Effector CD4-positive, alpha-beta T cell (primary cell): ENCODE data around the gene TCF19.

Source experiments
- DNase-seq: peaks from one replicate; pipeline ENCODE4 v3.0.0-alpha.2; 2020
- total RNA-seq: gene quantifications from one replicate; lab custom pipeline; 2026; lab: John Stamatoyannopoulos, UW

Gene TCF19, protein sequence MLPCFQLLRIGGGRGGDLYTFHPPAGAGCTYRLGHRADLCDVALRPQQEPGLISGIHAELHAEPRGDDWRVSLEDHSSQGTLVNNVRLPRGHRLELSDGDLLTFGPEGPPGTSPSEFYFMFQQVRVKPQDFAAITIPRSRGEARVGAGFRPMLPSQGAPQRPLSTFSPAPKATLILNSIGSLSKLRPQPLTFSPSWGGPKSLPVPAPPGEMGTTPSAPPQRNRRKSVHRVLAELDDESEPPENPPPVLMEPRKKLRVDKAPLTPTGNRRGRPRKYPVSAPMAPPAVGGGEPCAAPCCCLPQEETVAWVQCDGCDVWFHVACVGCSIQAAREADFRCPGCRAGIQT
- 10.3 reads per million, percentile 32 among the genes with 10 or more reads in this experiment for total RNA-seq

DNA sequence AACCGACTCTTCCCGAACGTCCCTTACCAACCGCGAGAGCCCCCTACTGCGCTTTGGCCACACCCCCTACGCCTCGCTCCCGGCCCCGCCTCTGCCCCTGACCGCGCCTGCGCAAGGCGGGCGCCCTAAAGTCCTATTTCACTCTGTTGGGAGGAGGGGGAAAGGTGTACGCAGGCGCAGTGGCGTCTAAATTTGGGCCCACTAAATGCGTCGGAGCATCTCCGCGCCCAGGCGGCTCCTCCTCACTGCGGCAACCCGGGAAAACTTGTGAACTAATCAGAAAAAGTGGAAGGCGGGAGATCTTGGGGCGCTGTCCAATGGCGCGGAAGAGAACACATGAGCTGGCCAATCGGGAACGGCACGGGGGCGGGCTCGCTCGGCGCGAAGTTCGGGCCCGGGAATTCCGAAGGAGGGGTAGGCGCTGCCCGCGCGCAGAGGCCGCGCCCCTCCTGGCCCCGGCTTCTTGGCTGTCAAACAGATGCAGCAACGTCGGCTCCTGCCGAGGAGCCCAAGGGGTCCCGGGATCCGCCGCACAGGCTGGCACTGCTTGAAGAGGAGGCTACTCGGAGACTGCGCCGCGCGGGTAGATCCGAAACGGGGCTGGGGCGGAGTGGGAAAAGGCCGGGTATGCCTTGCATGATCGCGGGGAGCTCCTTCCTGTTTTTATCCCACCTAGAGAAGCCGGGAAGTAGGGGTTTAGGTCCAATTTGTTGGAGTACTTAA is at the start of gene TCF19:
TCF19 (plus strand) TSS at position 450 of the 723 bp plus-strand sequence. CDS start 881 bp downstream, outside the sequence.
- peak; percentile 99 for DNase-seq

DNA sequence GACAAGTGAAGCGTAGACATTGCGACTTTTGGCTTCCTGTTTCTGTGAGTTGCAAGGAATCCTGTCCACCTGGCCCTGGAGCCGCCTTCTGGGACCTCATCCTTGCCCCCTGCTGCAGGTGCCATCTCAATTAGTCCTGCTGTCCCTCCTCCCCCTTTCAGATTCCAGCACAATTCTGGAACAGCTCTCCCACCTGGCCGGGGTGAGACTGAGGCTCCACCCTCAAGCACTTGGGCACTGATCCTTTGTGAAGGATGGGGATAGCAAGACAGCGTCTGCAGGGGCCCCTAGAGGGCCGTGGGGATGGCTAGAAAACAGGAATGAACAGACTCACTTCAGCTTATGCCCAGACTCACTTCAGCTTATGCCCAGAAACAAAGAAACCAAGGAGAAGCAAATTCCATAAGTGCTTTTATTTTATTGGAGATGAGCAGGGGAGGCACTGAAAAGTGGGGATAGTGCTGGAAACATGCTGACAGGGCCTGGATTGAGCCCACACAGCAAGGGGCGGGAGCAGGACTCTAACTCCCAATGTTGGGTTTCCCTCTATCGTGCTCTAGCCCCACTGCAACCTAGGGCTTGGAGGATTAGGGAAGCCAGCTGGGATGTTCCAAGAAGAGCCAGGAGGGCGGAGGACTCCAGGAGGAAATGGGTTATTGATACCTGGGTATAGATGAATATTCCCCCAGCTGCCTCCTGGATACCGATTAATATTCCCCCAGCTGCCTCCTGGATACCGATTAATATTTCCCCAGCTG is 47.4 kb upstream of the TCF19 start:
- no peak for DNase-seq

DNA sequence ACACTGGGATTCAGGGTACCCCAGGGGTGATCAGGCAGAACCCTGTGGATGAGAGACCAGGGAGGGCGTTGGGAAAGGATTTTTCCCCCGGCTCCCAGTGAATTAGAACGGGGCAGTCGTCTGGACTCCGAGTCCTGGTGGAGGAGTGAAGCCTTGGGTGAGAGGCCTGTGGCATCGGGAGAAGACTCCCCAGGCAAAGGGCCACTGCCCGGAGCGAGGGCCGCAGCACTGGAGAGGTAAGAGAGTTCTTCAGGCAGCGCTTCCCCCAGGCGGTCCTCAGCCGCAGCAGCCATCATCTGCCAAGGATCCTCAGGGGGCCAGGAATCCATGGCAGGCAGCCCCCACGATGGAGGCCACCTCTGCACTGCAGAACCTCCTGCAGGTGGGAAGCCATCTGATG is 46.7 kb upstream of the TCF19 start:
- DNase-seq = no peak

DNA sequence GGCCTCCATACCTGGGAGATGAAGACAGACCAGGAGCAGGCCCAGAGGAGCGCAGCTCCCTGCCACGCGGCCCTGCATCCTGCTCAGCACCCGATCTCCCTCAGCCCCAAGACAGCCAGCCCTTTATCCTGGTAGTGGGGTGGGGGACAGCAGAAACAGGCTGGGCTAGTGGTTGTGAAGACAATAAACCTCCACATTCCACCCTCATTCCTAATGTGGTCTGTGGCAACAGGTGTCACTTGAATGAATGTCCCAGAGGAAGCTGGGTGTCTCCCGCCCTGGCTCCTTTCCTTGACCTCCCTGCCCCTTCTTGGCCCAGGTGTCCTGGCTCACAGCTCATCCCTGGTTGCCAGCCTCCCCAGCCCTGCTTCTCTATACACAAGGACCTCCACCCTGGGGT is 45.9 kb upstream of the TCF19 start, which contains the start of gene C6orf15:
C6orf15 (minus strand) TSS at position 98 of the 400 bp plus-strand sequence; CDS start at position 78, 20 bp downstream.
- no peak for DNase-seq

DNA sequence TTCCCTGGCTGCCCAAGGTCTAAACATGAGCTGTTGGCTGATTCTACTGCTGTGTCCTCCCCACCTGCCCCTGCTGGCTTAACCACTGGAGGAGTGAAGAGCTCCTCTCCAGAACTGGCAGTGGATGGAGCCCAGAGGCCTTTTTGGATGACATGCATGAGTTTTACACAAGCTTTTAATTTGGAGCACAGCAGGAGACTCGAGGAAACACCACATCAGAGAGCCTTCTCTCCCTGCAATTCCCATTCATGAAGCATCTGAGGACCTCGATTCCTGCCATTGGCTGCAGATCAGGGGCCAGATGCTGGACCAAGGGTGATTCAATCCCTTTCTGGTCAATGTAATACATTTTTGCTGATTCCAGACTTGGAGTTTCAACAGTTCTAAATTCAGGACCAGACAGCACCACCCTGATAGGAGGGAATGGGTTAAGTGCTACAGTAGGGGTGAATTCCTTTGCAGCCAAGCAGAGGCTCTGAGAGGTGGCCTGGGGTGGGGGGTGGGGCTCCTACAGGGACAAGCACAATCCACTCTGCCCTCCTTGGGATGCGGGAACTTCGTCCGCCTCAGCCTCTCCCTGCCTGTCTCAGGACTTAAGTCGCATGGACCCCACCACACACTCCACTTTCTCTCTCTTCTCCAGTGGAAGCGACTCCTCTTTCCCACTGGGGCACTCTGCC is 44.4 kb upstream of the TCF19 start:
- no peak for DNase-seq

DNA sequence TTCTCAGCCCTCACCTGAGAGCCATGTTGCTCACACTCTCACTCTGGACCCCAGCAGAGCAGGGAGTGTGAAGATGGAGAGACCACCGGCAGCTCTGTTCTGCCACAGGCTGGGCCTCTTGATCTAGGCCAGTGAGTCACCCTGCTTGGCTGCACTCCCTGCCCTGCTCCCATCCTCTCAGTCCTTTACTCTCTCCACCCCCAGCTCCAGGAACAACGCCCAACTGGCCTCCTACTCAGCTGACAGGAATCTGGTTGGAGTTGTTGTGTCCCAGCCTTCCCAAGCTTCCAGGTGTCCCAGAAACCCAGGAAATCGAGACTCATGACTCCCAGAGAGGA is 43.9 kb upstream of the TCF19 start, which contains the start of gene PSORS1C1:
PSORS1C1 (plus strand) TSS at position 260 of the 338 bp plus-strand sequence. CDS start 14,833 bp downstream, outside the sequence.
- no peak for DNase-seq

DNA sequence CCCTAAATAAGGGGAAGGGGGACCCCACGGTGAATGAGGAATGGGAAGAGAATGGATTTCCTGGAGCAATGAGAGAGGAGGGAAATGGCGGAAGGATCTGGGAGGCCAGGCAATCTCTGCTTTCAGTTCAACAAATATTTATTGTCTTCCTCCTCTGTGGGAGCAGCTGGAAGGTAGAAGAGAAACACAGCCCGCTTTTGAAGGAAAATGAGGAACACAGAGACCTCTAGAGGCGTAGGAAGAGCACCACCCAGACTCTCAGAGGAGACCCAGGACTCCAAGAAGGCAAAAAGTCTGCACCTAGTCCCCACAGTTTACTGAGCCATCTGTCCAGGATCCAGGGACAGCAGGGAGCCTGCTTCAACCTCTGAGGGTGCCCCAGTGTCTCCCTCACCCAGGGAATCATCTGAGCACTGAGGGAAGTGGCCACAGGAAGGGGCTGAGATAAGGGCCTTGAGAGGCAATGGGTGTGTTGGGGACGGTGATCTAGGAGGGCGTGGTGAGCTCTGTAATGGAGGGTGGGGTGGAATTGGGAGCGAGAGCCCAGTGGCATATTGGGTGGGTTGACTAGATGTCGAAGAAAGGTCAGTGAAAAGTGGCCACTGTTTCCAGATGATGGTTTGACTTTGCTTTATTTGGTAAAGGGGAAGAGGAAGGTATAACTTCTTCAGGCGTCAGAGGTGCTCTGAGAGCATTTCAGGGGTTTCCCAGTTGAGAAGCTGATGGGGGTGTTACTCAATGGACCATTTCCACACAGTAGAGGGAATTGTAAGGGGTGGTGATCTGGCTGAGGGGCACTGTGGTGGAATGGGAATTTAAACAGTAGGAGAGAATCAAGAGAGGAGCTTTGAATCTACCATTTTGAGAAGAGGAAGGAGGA is 43.2 kb upstream of the TCF19 start:
- no peak for DNase-seq

DNA sequence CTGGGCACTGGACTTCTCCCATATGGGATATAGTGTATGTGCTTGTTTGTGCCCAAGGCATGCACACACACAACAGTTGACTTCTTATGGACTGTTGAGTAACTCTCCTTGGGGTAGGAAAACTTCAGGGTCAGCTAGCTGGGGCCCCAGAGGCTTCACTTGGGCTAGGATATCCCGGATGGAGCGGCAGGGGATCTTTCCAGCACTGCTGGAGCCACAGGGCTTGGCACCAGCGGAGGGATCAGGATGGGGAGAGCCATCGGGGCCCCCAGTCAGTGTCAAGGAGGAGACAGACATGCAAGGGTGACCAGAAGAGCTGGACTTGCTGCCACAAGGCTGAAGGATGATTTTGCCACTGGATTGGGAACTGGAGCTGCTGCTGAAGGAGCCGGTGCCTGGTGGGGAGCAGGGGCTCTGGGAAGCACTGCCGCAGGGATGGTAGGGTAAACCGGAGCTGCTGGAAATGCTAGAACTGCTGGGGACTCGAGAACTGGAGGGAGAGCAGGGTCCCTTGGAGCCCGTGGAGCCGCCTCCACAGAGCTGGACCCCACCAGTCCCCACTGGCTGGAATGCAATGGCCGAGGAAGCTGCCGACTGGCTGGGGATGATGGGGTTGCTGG is 42.3 kb upstream of the TCF19 start:
- no peak for DNase-seq

DNA sequence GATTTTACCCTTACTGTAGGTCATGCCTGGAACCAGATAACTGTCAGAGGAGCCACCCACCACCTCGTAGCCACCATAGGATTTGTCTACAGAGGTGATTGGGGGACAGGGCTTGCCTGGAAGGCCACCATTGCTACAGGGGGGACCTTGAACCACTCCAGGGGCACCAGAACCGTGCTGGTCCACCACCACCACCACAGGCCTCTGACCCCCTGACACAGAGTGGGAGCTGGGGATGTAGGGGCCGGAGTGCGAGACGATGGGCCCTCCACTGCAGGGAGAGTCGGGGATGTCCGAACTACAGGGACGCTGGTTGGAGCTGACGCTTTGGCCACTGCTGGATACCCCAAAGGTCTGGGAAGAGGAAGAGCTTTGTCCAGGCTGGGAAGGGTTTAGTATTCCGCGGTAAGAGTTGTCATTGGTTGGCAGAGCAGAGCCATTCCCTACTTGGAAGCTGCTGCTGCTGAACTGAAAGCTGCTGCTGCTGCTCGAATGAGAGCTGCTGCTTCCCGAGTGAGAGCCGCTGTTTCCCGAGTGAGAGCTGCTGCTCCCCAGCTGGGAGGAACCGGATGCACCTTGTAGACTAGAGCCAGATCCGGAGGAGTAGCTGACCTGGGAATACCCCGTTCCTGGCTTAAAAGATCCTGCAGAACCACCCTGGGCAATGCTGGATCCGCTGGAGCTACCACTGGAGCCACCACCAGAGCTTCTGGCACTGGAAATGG is 41.6 kb upstream of the TCF19 start:
- no peak for DNase-seq

DNA sequence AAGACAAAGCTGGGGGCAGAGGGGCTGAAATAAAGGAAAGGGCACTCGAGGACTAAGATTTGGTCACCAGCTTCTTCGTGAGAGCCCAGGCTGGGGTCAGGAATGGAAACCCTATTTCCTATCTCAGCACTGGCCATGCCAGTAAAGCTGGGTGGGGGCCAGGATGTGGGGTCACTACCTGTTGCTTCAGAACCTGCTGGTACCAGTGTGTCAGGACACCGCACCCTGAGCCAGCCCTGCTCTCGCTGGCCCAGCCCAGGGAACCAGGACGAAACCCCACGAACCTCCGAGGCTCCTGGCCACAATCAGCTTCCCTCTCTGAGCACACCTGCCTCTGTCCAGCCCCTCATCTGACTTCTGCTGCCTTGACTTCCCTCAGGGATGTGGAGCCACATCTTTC is 40.2 kb upstream of the TCF19 start:
- no peak for DNase-seq

DNA sequence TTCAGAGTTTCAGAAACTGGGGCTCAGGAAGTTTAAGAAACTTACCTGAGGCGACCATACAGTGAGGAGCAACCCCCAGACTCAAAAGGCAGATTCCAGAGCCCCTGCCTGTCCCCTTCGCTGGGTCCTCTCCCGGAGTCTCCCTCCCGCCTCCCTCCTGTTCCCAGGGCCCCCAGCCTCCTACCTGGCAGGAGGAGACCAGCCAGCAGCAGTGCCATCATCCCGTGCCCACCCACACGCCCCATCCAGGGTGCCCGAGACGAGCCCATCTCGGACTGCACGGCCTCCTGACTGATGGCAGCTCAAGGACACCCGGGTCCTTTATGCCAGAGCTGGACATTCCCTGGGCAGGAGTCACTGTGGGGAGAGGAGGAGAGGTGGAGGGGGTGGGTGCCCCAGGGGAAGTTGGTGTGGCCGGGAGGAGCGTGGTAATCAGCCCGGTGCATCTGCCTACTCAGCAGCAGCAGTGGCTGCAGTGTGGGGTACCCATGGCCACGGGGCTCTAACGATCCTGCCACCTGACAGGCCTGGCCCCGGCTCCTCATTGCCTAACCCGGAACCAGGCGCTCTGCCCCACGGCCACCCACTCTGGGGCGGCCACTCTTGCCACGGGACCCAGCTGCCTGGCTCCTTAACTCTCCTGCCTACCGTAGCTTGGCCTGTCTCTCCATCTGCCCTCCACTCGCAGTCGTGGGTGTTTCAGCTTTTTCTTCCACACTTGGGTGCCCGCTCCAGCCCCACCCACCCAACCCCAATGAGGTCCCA is 38.1 kb upstream of the TCF19 start, which contains the start of gene CDSN:
CDSN (minus strand) TSS at position 296 of the 765 bp plus-strand sequence; CDS start at position 269, 27 bp downstream.
- DNase-seq = no peak

DNA sequence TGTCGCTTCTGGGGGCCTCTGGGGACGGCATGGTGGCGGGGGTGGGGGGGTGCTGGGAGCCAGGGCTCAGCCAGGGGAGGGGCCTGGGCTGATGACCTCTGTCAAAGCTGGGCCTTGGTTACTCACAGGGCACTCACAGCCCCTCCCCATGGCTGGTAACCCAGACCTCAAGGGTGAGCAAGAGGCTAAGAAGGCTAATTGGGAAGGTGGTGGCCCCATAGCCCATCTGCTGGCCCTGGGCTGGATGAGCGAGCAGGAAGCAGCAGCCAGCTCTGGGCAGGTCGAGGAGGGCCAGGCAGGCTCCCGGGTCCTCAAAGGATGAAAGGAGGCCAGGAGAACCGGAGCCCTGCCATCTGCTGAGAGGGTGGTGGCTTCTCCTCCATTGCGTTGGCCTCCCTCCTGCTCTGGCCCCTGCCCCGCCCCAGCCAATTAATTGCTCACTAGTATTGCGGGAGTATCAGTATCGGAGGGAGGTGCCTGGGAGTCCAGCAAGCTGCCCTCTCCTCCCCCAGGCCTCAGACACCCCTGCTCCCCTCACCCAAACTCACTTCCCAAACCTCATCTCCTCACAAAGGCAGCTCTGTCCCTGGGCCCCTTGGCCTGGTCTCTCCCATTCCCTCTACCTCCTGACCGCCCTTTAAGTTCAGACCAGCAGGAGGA is 37.1 kb upstream of the TCF19 start:
- no peak for DNase-seq

DNA sequence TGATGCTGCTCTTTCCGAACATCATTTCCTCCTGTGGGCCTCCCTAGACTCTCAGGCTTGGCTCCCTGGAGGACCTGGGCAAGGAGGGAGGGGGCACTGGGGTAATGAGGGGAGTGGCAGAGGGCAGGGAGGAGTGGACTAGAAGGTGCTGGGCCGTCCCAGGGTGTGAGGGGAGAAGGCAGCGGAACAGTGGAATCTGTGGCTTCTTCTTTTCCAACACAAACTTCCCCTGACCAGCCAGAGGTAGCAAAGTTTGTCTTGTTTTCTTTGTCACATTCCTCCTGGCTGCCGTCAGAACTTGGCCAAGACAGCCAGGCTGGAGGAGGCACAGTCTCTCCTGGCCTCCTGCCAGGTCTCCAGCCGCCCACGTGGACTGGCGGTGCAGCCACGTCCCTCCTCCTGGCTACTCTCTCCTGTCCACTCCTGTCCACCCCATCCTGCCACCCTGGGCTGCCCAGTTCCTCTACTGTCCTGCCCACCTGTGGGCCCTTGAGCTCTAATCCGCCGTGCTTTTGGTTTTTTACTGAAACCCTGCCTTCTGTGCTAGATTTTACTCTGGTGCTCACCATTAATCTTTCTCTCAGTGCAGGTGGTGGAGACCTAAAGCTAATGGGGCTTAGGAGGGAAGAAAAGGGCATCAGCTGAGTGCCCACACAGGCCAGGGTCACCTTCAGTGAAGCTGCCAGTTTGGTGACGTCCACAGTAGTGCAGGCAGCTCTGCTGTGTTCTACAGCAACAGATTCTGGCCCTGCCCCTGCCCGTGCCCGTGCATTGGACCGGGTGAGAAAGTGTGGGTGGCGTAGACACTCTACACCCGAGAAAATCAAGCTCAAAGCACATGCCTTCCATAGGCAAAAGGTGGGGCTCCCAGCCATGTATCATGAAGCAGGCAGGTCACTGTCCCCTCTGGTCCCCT is 35.3 kb upstream of the TCF19 start:
- no peak for DNase-seq

DNA sequence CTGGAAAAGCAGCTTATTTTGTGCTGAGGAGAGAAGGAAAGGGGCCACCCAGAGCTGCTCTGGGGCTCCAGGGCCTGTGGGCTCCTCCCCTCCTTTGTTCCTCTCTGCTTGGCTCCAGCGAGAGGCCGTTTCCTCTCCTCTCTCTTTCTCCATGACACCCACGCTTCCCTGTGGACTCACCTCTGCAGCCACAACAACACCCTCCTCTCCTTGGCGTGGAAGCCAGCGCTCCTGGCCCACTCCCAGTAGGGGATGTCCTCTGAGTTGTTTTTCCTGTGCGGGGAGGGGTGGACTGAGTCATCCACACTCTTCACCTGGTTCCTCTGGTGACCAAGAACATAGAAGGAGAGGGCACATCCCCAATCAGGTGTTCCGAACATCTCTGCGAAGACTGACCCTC is 33.2 kb upstream of the TCF19 start:
- DNase-seq = no peak

DNA sequence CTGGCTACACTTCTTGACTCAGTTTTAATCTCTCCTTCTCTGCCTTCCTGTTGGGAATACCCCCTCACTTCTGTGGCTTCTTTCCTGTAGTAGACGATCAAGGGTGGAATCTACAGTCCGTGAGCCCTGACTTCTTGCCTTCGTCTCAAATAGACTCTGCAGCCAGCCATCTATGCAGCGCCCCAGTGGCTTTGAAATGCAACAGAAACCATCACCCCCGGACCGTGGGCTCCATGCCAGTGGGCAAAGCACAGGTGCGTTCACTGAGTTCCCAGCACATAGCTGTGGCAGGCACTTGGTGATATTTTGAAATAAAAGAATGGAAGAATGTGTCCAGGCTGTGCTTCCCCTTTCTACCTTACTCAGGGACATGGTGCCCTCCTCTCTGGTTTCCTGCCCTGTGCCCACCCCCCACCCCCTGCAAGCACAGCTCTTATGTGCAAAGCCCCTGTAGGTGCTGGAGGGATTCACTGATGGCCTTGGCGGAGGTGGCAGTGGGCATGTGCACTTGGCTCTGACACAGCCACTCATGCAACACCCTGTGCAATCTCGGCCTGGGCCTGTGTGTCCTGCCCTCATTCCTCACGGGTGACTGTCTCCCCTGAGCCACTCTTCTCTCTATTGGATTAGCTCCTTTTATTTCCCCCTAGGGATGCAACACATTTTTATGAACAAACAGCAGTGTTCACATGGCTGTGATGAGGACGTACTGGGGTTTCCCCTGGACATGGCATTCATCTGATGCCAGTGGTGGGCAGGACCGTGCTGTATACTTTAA is 32.6 kb upstream of the TCF19 start:
- DNase-seq = no peak

DNA sequence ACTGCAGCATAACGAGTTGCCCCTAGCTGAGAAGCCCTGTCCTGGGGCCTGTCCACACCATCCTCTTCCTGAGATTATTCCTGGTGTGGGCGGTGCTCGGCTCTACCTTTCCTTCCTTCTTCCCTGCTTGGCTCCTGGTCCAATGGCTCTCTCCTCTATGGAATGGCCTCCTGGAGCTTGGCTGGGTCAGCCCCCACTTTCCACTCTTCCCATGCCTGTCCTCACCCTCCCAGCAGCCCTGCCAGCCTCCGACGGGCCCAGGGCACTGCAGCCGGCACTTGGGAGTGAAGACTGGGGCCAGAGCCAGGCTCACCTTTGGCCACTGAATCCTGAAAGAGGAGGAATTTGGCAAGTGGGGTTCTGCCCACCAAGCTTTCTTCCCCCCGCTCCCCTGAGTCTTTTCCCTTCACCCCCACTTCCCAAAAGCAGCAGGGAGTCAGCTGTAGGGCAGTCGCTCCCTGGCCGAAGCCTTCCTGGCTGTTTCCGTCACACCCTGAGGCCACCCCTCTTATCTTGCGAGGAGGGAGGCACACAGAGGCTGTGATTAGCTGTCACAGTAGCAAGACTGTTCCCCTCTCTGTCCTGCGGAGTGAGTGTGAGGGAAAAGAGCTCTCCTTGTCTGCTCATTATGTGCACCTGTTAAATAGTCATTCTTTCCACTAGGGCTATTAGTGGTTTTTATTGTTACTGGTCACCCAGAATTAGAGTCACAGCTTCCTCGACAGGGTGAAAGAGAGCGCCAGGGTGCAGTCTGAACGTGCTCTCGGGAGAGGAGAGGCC is 31.8 kb upstream of the TCF19 start:
- no peak for DNase-seq
